Common myeloid progenitor, CD34-positive (primary cell): ENCODE data around the gene DNTT.
A peak's percentile ranks its signal among the peaks of the same experiment; 100 is the strongest.

ENCODE experiments used
- CTCF ChIA-PET: fragments of 350-600 bp; sonication (Branson Sonifier 250); formaldehyde crosslinking; loops from one replicate; lab custom pipeline; 2021; ENCODE audit warnings: antibody characterized with exemption; lab: Charles Lee
- POLR2A ChIA-PET: fragments of 350-600 bp; sonication (Branson Sonifier 250); formaldehyde crosslinking; loops from one replicate; lab custom pipeline; 2021; ENCODE audit warnings: antibody characterized with exemption; lab: Charles Lee
- DNase-seq, 3 donors: peaks; one replicate each; pipeline versions ENCODE4 v3.0.0 to v3.0.0-alpha.2; 2013
- H3K27ac ChIP-seq, 2 experiments: 1 replicate in 1 of 2; 2 replicates in 1 of 2; pipeline ENCODE4 v1.7.0; 2013; ENCODE audit warnings: inconsistent platforms in 2 of 2, low read length in 2 of 2, mild to moderate bottlenecking in 2 of 2, low read depth in 1 of 2, moderate library complexity in 1 of 2; ENCODE audit not compliant: severe bottlenecking in 2 of 2, insufficient read depth in 1 of 2, poor library complexity in 1 of 2
- H3K27me3 ChIP-seq, 5 experiments: replicated peaks in 2 of 5; 1 replicate in 3 of 5; 2 replicates in 2 of 5; pipeline versions ENCODE4 v1.6.1 to v1.7.0; 2013; ENCODE audit warnings: low read length in 4 of 5, mild to moderate bottlenecking in 2 of 5, moderate library complexity in 2 of 5, inconsistent platforms in 1 of 5; ENCODE audit not compliant: insufficient read depth in 5 of 5, control insufficient read depth in 4 of 5
- H3K36me3 ChIP-seq, 4 experiments: 1 replicate in 2 of 4; 2 replicates in 2 of 4; pipeline versions ENCODE4 v1.6.1 to v1.7.0; 2013; ENCODE audit warnings: low read length in 3 of 4, control low read depth in 1 of 4, mild to moderate bottlenecking in 1 of 4; ENCODE audit not compliant: control insufficient read depth in 4 of 4, insufficient read depth in 4 of 4
- H3K4me1 ChIP-seq, 4 experiments: 1 replicate in 3 of 4; 2 replicates in 1 of 4; pipeline versions ENCODE4 v1.6.1 to v1.7.1; 2013; ENCODE audit warnings: low read length in 3 of 4, mild to moderate bottlenecking in 3 of 4, control low read depth in 1 of 4, inconsistent platforms in 1 of 4, moderate library complexity in 1 of 4; ENCODE audit not compliant: control insufficient read depth in 4 of 4, insufficient read depth in 4 of 4; ENCODE audit errors: control extremely low read depth in 1 of 4
- H3K4me3 ChIP-seq, 7 experiments: 1 replicate in 4 of 7; 2 replicates in 3 of 7; pipeline versions ENCODE4 v1.5.1 to v1.7.0; 2013; ENCODE audit warnings: mild to moderate bottlenecking in 7 of 7, low read length in 6 of 7, moderate library complexity in 6 of 7, inconsistent platforms in 2 of 7, low read depth in 2 of 7, control low read depth in 1 of 7; ENCODE audit not compliant: insufficient read depth in 4 of 7, control insufficient read depth in 1 of 7; ENCODE audit errors: extremely low read depth in 1 of 7
- H3K9me3 ChIP-seq, 5 experiments: 1 replicate in 4 of 5; 2 replicates in 1 of 5; pipeline versions ENCODE4 v1.6.1 to v1.7.1; 2013; ENCODE audit warnings: low read length in 4 of 5, mild to moderate bottlenecking in 2 of 5, inconsistent platforms in 1 of 5, low read depth in 1 of 5, moderate library complexity in 1 of 5; ENCODE audit not compliant: control insufficient read depth in 4 of 5, insufficient read depth in 2 of 5; ENCODE audit errors: control extremely low read depth in 1 of 5
- WGBS: methylation state at CpG from one replicate; pipeline ENCODE4 v1.1.5; 2013; ENCODE audit not compliant: insufficient coverage; 5-methylcytosine and 5-hydroxymethylcytosine counted together

Gene DNTT

GRCh38 chr10:96339956-96340904, 36.0 kb downstream of the DNTT start:
- H3K4me3 ChIP-seq, result no peak overlapping the region
- WGBS, result 40% methylated on average over 2 of the region's 7 CpGs
- H3K9me3 ChIP-seq, result no peaks in the 10 kb centered on the region
- no peak overlapping the region for H3K27ac ChIP-seq
- no peaks in the 10 kb centered on the region for H3K36me3 ChIP-seq
- ChIA-PET POLR2A (no interaction called here), CTCF (interaction anchor here (0.7 to 5.5 kb wide), 25 partner anchors 9 to 329 kb away, joined by 3 to 43 read pairs (median 4); partner anchors contain the start of gene DNTT)
- H3K27me3 ChIP-seq, result no peaks in the 10 kb centered on the region
- H3K4me1 ChIP-seq, result peaks cover 0 to 22% (median 5%) of the 10 kb centered on the region in 4 experiments
- DNase-seq, result peak; percentile 90 to 94 (median 93)

GRCh38 chr10:96341219-96342182, 37.3 kb downstream of the DNTT start:
- H3K4me3 ChIP-seq, result no peak overlapping the region
- POLR2A ChIA-PET, result no interaction called here
- H3K36me3 ChIP-seq, result no peaks in the 10 kb centered on the region
- CTCF ChIA-PET, result interaction anchor here (0.7 to 5.5 kb wide), 21 partner anchors 7 to 326 kb away, joined by 3 to 43 read pairs (median 4); partner anchors contain the start of gene DNTT
- WGBS, result 97% methylated on average over 4 of the region's 5 CpGs
- H3K27me3 ChIP-seq, result no peaks in the 10 kb centered on the region
- no peak overlapping the region for H3K27ac ChIP-seq
- H3K9me3 ChIP-seq, result peaks cover 3 to 10% (median 5%) of the 10 kb centered on the region in 5 experiments
- DNase-seq, result no peak
- peaks cover 0 to 15% (median 5%) of the 10 kb centered on the region in 4 experiments for H3K4me1 ChIP-seq

GRCh38 chr10:96342402-96342801, 38.2 kb downstream of the DNTT start:
- H3K36me3 ChIP-seq, result no peaks in the 10 kb centered on the region
- ChIA-PET CTCF (interaction anchor here (0.9 to 3.0 kb wide), 6 partner anchors 14 to 120 kb away, joined by 3 to 14 read pairs (median 6); no protein-coding TSS in a partner anchor), POLR2A (no interaction called here)
- DNase-seq, result no peak
- H3K4me3 ChIP-seq, result no peak overlapping the region
- H3K27me3 ChIP-seq, result no peaks in the 10 kb centered on the region
- no peak overlapping the region for H3K27ac ChIP-seq
- peaks cover 0 to 15% (median 5%) of the 10 kb centered on the region in 4 experiments for H3K4me1 ChIP-seq
- 100% methylated on average over 1 of the region's 4 CpGs for WGBS
- peaks cover 3 to 10% (median 5%) of the 10 kb centered on the region in 5 experiments for H3K9me3 ChIP-seq

GRCh38 chr10:96344178-96344577, 39.9 kb downstream of the DNTT start:
- DNase-seq, result no peak
- Histone ChIP-seq H3K27ac (no peak overlapping the region), H3K4me1 (peaks cover 0 to 15% (median 5%) of the 10 kb centered on the region in 4 experiments), H3K36me3 (no peaks in the 10 kb centered on the region), H3K9me3 (peaks cover 3 to 10% (median 5%) of the 10 kb centered on the region in 5 experiments), H3K4me3 (no peak overlapping the region), H3K27me3 (no peaks in the 10 kb centered on the region)
- WGBS, result no CpG with 5 or more reads among the region's 4 CpGs
- CTCF ChIA-PET, result interaction anchor here (0.7 to 2.1 kb wide), 5 partner anchors 10 to 115 kb away, joined by 3 to 5 read pairs (median 4); no protein-coding TSS in a partner anchor
- POLR2A ChIA-PET, result no interaction called here

- no peaks in the 10 kb centered on the region for H3K27me3 ChIP-seq
- ChIA-PET CTCF (interaction anchor here (1.3 to 2.2 kb wide), 3 partner anchors 11 to 26 kb away, joined by 4 to 6 read pairs (median 5); no protein-coding TSS in a partner anchor), POLR2A (no interaction called here)
- WGBS, result 15% methylated on average over 2 of the region's 2 CpGs
- H3K36me3 ChIP-seq, result no peaks in the 10 kb centered on the region
- H3K9me3 ChIP-seq, result peaks cover 3 to 10% (median 5%) of the 10 kb centered on the region in 5 experiments
- peak; percentile 9 to 78 (median 67) for DNase-seq
- peaks cover 0 to 13% (median 4%) of the 10 kb centered on the region in 4 experiments for H3K4me1 ChIP-seq
- H3K27ac ChIP-seq, result no peak overlapping the region
- no peak overlapping the region for H3K4me3 ChIP-seq
Measured at GRCh38 chr10:96345222-96345621, 41.0 kb downstream of the DNTT start.

- no peak overlapping the region for H3K27ac ChIP-seq
- H3K4me1 ChIP-seq, result peaks cover 0 to 13% (median 4%) of the 10 kb centered on the region in 4 experiments
- DNase-seq, result no peak
- H3K27me3 ChIP-seq, result no peaks in the 10 kb centered on the region
- ChIA-PET CTCF (interaction anchor here (2.1 to 2.2 kb wide), 2 partner anchors 11 to 25 kb away, joined by 5 to 6 read pairs; no protein-coding TSS in a partner anchor), POLR2A (interaction anchor here (0.7 kb wide), 1 partner anchor 678 kb away, joined by 3 read pairs; no protein-coding TSS in a partner anchor)
- peaks cover 3 to 10% (median 5%) of the 10 kb centered on the region in 5 experiments for H3K9me3 ChIP-seq
- no peak overlapping the region for H3K4me3 ChIP-seq
- no CpG with 5 or more reads among the region's 1 CpG for WGBS
- no peaks in the 10 kb centered on the region for H3K36me3 ChIP-seq
Measured at GRCh38 chr10:96346295-96346694, 42.1 kb downstream of the DNTT start.
